A549 treated with dexamethasone at 1 μM for 4 hours (cell line): Measurements from ENCODE around the gene ILRUN. TPM values are rescaled to one million over a fixed set of nuclear protein-coding genes. Genes with fewer than 3 reads are reported as not detected.

Experiments
- total RNA-seq: library from RNA; stranded (reverse); fragments of 200-300 nt; extraction: Qiagen RNA extraction; gene quantifications from 5 replicates; pipeline ENCODE4 v1.2.3, GENCODE V29; 2022

Gene ILRUN
- 31.8 to 36.4 TPM (median 33.9 TPM) in 5 replicates for total RNA-seq

DNA sequence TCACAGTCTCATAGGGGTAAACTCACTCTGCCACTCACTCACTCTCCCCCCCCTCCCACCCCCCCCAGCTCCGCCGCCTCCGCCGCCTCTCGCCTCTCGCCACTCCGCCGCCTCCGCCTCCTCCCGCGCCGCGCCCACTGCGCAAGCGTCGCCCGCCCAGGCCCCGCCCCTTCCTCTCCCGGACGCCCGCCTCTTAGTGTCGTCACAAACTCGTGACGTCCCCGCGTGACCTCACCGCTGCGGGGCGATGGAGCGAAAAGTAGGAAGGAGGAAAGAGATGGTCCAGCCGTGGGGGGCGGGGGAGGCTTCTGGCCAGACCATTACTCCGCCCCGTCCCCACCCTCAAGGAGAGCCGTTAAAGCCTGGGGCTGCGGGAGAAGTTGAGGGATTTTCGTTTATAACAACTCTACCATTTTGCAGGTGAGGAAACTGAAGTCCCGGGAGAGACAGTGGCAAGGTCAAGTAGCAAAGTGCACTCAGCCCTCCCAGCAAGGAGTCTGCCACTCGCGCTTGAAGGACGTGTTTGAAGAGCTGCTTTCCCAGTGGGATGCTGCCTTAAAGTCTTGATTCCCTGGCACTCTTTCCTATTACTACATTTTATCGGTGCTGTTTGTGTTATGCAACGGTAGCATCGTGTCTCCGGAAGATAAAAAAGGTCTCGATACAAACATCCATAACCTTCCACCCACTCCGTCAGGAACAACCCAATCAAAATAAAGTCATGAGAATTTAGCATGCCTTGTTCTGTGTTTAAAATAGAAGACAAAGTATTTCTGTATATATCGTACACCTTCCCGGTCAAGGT lies at the start of gene ILRUN:
Gene ILRUN, minus strand, starts transcription at position 29 of the 805 bp plus-strand sequence. CDS start 164 bp downstream, outside the sequence.

Other genes with a start within 250 kb of the ILRUN start
- 0.06 to 0.11 TPM (median 0.06 TPM) in 5 replicates for gene PACSIN1, start 230.7 kb downstream of the ILRUN start, total RNA-seq
- 1.1 to 2.5 TPM (median 1.7 TPM) in 5 replicates for gene SPDEF, start 140.4 kb downstream of the ILRUN start, total RNA-seq
- 187 to 217 TPM (median 190 TPM) in 5 replicates for gene SNRPC, start 60.7 kb upstream of the ILRUN start, total RNA-seq
- 4.7 to 6.7 TPM (median 5.5 TPM) in 5 replicates for gene BLTP3A, start 95.3 kb upstream of the ILRUN start, total RNA-seq
- 17.1 to 20.2 TPM (median 19.7 TPM) in 5 replicates for gene TAF11, start 191.3 kb upstream of the ILRUN start, total RNA-seq
- gene ANKS1A, start 192.5 kb upstream of the ILRUN start, total RNA-seq, result 4.7 to 8.5 TPM (median 7.6 TPM) in 5 replicates